Immature natural killer cell (primary cell): ENCODE results near the gene C10orf90. TPM values are rescaled to one million over a fixed set of nuclear protein-coding genes. Genes with fewer than 3 reads are reported as not detected.
"Not testable (repeated sequence)": the region's sequence is repeated elsewhere in the genome, so short reads cannot be mapped to it uniquely, and the experiment has no call there.

ENCODE experiments used
- DNase-seq, 3 donors: peaks; one replicate each; pipeline ENCODE4 v3.0.0; 2022; ENCODE audit warnings: mixed read lengths in 1 of 3
- H3K27ac Mint-ChIP-seq, 6 donors: one replicate each; pipeline ENCODE4 v1.8.0; 2020; ENCODE audit warnings: mixed read lengths in 6 of 6, mild to moderate bottlenecking in 5 of 6, inconsistent platforms in 4 of 6, moderate library complexity in 3 of 6
- H3K27me3 Mint-ChIP-seq, 3 donors: one replicate each; pipeline ENCODE4 v1.8.0; 2020 to 2021; ENCODE audit warnings: low read depth in 3 of 3, mild to moderate bottlenecking in 3 of 3, mixed read lengths in 3 of 3, moderate library complexity in 3 of 3, inconsistent platforms in 1 of 3
- H3K36me3 Mint-ChIP-seq, 3 donors: one replicate each; pipeline ENCODE4 v1.8.0; 2020; ENCODE audit warnings: mixed read lengths in 3 of 3, inconsistent platforms in 2 of 3, mild to moderate bottlenecking in 2 of 3
- H3K4me1 Mint-ChIP-seq, 2 donors: one replicate each; pipeline ENCODE4 v1.8.0; 2020; ENCODE audit warnings: inconsistent platforms in 2 of 2, mild to moderate bottlenecking in 2 of 2, mixed read lengths in 2 of 2, moderate library complexity in 1 of 2
- H3K4me3 Mint-ChIP-seq, 5 donors: one replicate each; pipeline ENCODE4 v1.8.0; 2020; ENCODE audit warnings: mild to moderate bottlenecking in 5 of 5, mixed read lengths in 5 of 5, inconsistent platforms in 3 of 5, moderate library complexity in 3 of 5
- H3K9me3 Mint-ChIP-seq, 6 donors: one replicate each; pipeline ENCODE4 v1.8.0; 2020; ENCODE audit warnings: mild to moderate bottlenecking in 6 of 6, mixed read lengths in 6 of 6, inconsistent platforms in 4 of 6, moderate library complexity in 3 of 6
- polyA plus RNA-seq, 3 donors: library from polyadenylated mRNA; unstranded; fragments of 300-500 nt; fragmentation: Illumina TruSeq; gene quantifications; one replicate each; pipeline ENCODE4 v1.2.3, GENCODE V29; 2021

Gene C10orf90
- polyA plus RNA-seq, 3 donors from 2014 or later, result not detected

- Mint-ChIP-seq H3K9me3 (peaks cover 0 to 3% (median 0%) of the 10 kb centered on the region in 6 donors), H3K36me3 (peaks cover 0 to 15% (median 7%) of the 10 kb centered on the region in 3 donors), H3K4me3 (peak within 1 kb of the TSS; percentile 47 to 86 (median 73)), H3K27ac (no peak within 1 kb of the TSS), H3K27me3 (peaks cover 21 to 44% (median 23%) of the 10 kb centered on the region in 3 donors), H3K4me1 (peaks cover 9 to 15% of the 10 kb centered on the region in 2 donors)
- peak in 1 of 3 donors; percentile 5 for DNase-seq
Observed at GRCh38 chr10:126387931-126388911, 282.3 kb downstream of the C10orf90 start, which contains the start of gene ADAM12. Gene ADAM12 (minus strand): TSS chr10:126388477. CDS start chr10:126388145, 332 bp downstream.

- Mint-ChIP-seq H3K4me1 (peaks cover 9 to 15% of the 10 kb centered on the region in 2 donors), H3K36me3 (peaks cover 0 to 15% (median 7%) of the 10 kb centered on the region in 3 donors), H3K27ac (no peak overlapping the region), H3K4me3 (peak overlapping the region; percentile 47 to 86 (median 73)), H3K9me3 (peaks cover 0 to 3% (median 0%) of the 10 kb centered on the region in 6 donors), H3K27me3 (peaks cover 21 to 46% (median 23%) of the 10 kb centered on the region in 3 donors)
- peak; percentile 7 to 22 (median 12) for DNase-seq
Observed at GRCh38 chr10:126387041-126387921, 283.2 kb downstream of the C10orf90 start.

- H3K27ac Mint-ChIP-seq, result no peak overlapping the region
- peaks cover 0 to 3% (median 0%) of the 10 kb centered on the region in 6 donors for H3K9me3 Mint-ChIP-seq
- H3K4me1 Mint-ChIP-seq, result peaks cover 9 to 13% of the 10 kb centered on the region in 2 donors
- peaks cover 0 to 11% (median 7%) of the 10 kb centered on the region in 3 donors for H3K36me3 Mint-ChIP-seq
- H3K27me3 Mint-ChIP-seq, result peaks cover 17 to 38% (median 17%) of the 10 kb centered on the region in 3 donors
- no peak overlapping the region for H3K4me3 Mint-ChIP-seq
- no peak for DNase-seq
Observed at GRCh38 chr10:126384269-126384873, 286.1 kb downstream of the C10orf90 start.

GRCh38 chr10:126380352-126381076, 290.0 kb downstream of the C10orf90 start:
- H3K9me3 Mint-ChIP-seq, result no peaks in the 10 kb centered on the region
- H3K4me3 Mint-ChIP-seq, result no peak overlapping the region
- peaks cover 0 to 2% (median 0%) of the 10 kb centered on the region in 3 donors for H3K36me3 Mint-ChIP-seq
- no peaks in the 10 kb centered on the region for H3K4me1 Mint-ChIP-seq
- no peak overlapping the region for H3K27ac Mint-ChIP-seq
- DNase-seq, result no peak
- H3K27me3 Mint-ChIP-seq, result peaks cover 0 to 12% (median 0%) of the 10 kb centered on the region in 3 donors

- not testable (repeated sequence) for H3K4me3 Mint-ChIP-seq, H3K27ac Mint-ChIP-seq, DNase-seq, H3K9me3 Mint-ChIP-seq, H3K36me3 Mint-ChIP-seq, H3K4me1 Mint-ChIP-seq
- H3K27me3 Mint-ChIP-seq, result peaks cover 0 to 11% (median 2%) of the 10 kb centered on the region in 3 donors
Observed at GRCh38 chr10:126379166-126379565, 291.3 kb downstream of the C10orf90 start.

- DNase-seq, result no peak
- Mint-ChIP-seq H3K4me3 (no peak overlapping the region), H3K27ac (no peak overlapping the region), H3K36me3 (no peaks in the 10 kb centered on the region), H3K27me3 (peaks cover 0 to 9% (median 2%) of the 10 kb centered on the region in 3 donors), H3K9me3 (peaks cover 0 to 7% (median 0%) of the 10 kb centered on the region in 6 donors), H3K4me1 (no peaks in the 10 kb centered on the region)
Observed at GRCh38 chr10:126376956-126377355, 293.5 kb downstream of the C10orf90 start.

- no peak overlapping the region for H3K4me3 Mint-ChIP-seq
- peaks cover 0 to 9% (median 2%) of the 10 kb centered on the region in 3 donors for H3K27me3 Mint-ChIP-seq
- peaks cover 0 to 7% (median 0%) of the 10 kb centered on the region in 6 donors for H3K9me3 Mint-ChIP-seq
- no peak for DNase-seq
- H3K27ac Mint-ChIP-seq, result no peak overlapping the region
- no peaks in the 10 kb centered on the region for H3K36me3 Mint-ChIP-seq
- no peaks in the 10 kb centered on the region for H3K4me1 Mint-ChIP-seq
Observed at GRCh38 chr10:126375926-126376554, 294.5 kb downstream of the C10orf90 start.

- Mint-ChIP-seq H3K4me1 (no peaks in the 10 kb centered on the region), H3K9me3 (peaks cover 0 to 7% (median 0%) of the 10 kb centered on the region in 6 donors)
Observed at GRCh38 chr10:126375299-126375698, 295.2 kb downstream of the C10orf90 start.

More at GRCh38 chr10:126375299-126375698, 295.2 kb downstream of the C10orf90 start:
- Mint-ChIP-seq H3K36me3 (no peaks in the 10 kb centered on the region), H3K27ac (no peak overlapping the region), H3K4me3 (no peak overlapping the region), H3K27me3 (peaks cover 0 to 7% (median 2%) of the 10 kb centered on the region in 3 donors)
- no peak for DNase-seq

Other genes with a start within 250 kb of the C10orf90 start
- under 1 TPM in 1 of 3 donors, not detected in 2; 0.37 TPM for gene DOCK1, start 234.7 kb upstream of the C10orf90 start, polyA plus RNA-seq